Measurements from ENCODE around the gene HINFP. TPM values are rescaled to one million over a fixed set of nuclear protein-coding genes. Genes with fewer than 3 reads are reported as not detected.

HINFP gene
- total RNA-seq, 1 experiment from 2014 or later: 42.4 TPM

- no peak overlapping the region for H3K4me3 Mint-ChIP-seq
- Histone ChIP-seq H3K4me2 (ENCODE audit: insufficient read depth, insufficient read length, low read length) (no peak overlapping the region), H2BK5ac (ENCODE audit: insufficient read length, low read length) (no peak overlapping the region), H2AFZ (ENCODE audit: low read length) (no peak overlapping the region), H2BK12ac (ENCODE audit: insufficient read length, low read depth, low read length) (no peak overlapping the region), H3K23me2 (ENCODE audit: insufficient read length, low read depth, low read length, poor library complexity, severe bottlenecking) (no peaks in the 10 kb centered on the region), H4K91ac (ENCODE audit: insufficient read length, low read depth, low read length) (no peak overlapping the region), H3K4ac (ENCODE audit: low read depth, low read length) (no peak overlapping the region), H2AK5ac (ENCODE audit: insufficient read length, low read length) (no peak overlapping the region), H3K4me1 (ENCODE audit: insufficient read depth, low read length) (no peaks in the 10 kb centered on the region), H3K9ac (ENCODE audit: extremely low read depth, insufficient read length, low read length) (no peak overlapping the region), H2BK15ac (ENCODE audit: low read depth, low read length) (no peak overlapping the region), H3K9me3 (ENCODE audit: control insufficient read depth, low read depth, low read length) (no peaks in the 10 kb centered on the region), H2BK120ac (ENCODE audit: low read depth, low read length, poor library complexity, severe bottlenecking) (no peak overlapping the region), H3K56ac (ENCODE audit: insufficient read length, low read depth, low read length) (no peak overlapping the region), H4K20me1 (ENCODE audit: control insufficient read depth, insufficient read depth, insufficient read length) (no peaks in the 10 kb centered on the region), H3K14ac (ENCODE audit: insufficient read depth, low read length) (no peak overlapping the region), H4K8ac (replicated peaks; ENCODE audit: insufficient read length, low read depth, low read length) (no peak overlapping the region), H3K79me2 (ENCODE audit: insufficient read depth, low read length) (no peaks in the 10 kb centered on the region), H2BK20ac (ENCODE audit: low read depth, low read length, poor library complexity, severe bottlenecking) (no peak overlapping the region), H3K23ac (ENCODE audit: insufficient read length, low read depth, low read length) (no peak overlapping the region), H3K79me1 (ENCODE audit: insufficient read depth, low read depth, low read length, poor library complexity, severe bottlenecking) (no peaks in the 10 kb centered on the region), H3K27ac (ENCODE audit: insufficient read length, low read depth, low read length) (no peak overlapping the region), H3K27me3 (ENCODE audit: insufficient read depth, low read length) (no peaks in the 10 kb centered on the region; the same call in 1 of the 2 replicates), H3K18ac (ENCODE audit: insufficient read length, low read depth, low read length) (no peak overlapping the region), H3T11ph (ENCODE audit: low read length) (no peak overlapping the region), H4K5ac (ENCODE audit: insufficient read length, low read depth, low read length) (no peak overlapping the region)
- H3K36me3 Mint-ChIP-seq (ENCODE audit: insufficient read depth in 1 of 3, low read depth in 3 of 3): peaks cover 28 to 73% (median 54%) of the 10 kb centered on the region in 3 experiments; a peak in 6 of 7 replicates
- DNase-seq: no peak
- no peaks in the 10 kb centered on the region for H3K9me3 Mint-ChIP-seq
- no CpG with 5 or more reads among the region's 3 CpGs for WGBS (ENCODE audit: extremely low coverage, insufficient read length, low lambda C conversion rate)
- no peaks in the 10 kb centered on the region; a peak in 1 of 4 replicates for H3K4me1 Mint-ChIP-seq
- no peaks in the 10 kb centered on the region for H3K27me3 Mint-ChIP-seq (ENCODE audit: low read depth)
- no peak for TF ChIP-seq CTCF (conservative IDR thresholded peaks at IDR 0.05)
- H3K27ac Mint-ChIP-seq: no peak overlapping the region
Observed at GRCh38 chr11:119130662-119131061, 9.3 kb downstream of the HINFP start.

All from H9 (cell line).